Neural crest cell (in vitro differentiated cells): Measurements from ENCODE around the gene SMOC2. TPM values are rescaled to one million over a fixed set of nuclear protein-coding genes. Genes with fewer than 3 reads are reported as not detected.

Experiments used
- DNase-seq: peaks from one replicate; pipeline ENCODE4 v3.0.0; 2021; ENCODE audit warnings: low read depth, mixed read lengths, low spot score
- H3K27ac Mint-ChIP-seq: one replicate; pipeline ENCODE4 v1.8.0; 2021; ENCODE audit warnings: mild to moderate bottlenecking, mixed read lengths; ENCODE audit not compliant: unreplicated experiment
- H3K27me3 Mint-ChIP-seq: 2 replicates; pipeline ENCODE4 v1.8.0; 2021; ENCODE audit warnings: low read depth, mild to moderate bottlenecking, mixed read lengths
- H3K36me3 Mint-ChIP-seq: 2 replicates; pipeline ENCODE4 v1.8.0; 2021; ENCODE audit warnings: low read depth, mild to moderate bottlenecking, mixed read lengths
- H3K4me1 Mint-ChIP-seq: 2 replicates; pipeline ENCODE4 v1.8.0; 2021; ENCODE audit warnings: mixed read lengths
- H3K4me3 Mint-ChIP-seq: one replicate; pipeline ENCODE4 v1.8.0; 2021; ENCODE audit warnings: mild to moderate bottlenecking, mixed read lengths
- H3K9me3 Mint-ChIP-seq: 2 replicates; pipeline ENCODE4 v1.8.0; 2021; ENCODE audit warnings: mixed read lengths
- CTCF ChIP-seq: fragments of 200-600 bp; sonication (generic); conservative IDR thresholded peaks from 2 replicates; pipeline ENCODE4 v1.5.0; 2021; ENCODE audit warnings: antibody characterized with exemption, mild to moderate bottlenecking
- total RNA-seq: library from RNA; stranded (reverse); gene quantifications from 2 replicates; pipeline ENCODE4 v1.2.1, GENCODE V29; 2021

The SMOC2 gene
- total RNA-seq, 1 donor from 2014 or later: 0.23 TPM

- Mint-ChIP-seq H3K27ac (no peak overlapping the region), H3K4me1 (no peaks in the 10 kb centered on the region), H3K36me3 (no peaks in the 10 kb centered on the region), H3K4me3 (no peak overlapping the region), H3K27me3 (peaks cover 16% of the 10 kb centered on the region), H3K9me3 (no peaks in the 10 kb centered on the region)
- DNase-seq: no peak
- TF ChIP-seq CTCF: no peak
Observed at GRCh38 chr6:168507730-168508129, 66.7 kb downstream of the SMOC2 start.

GRCh38 chr6:168508903-168509302, 67.9 kb downstream of the SMOC2 start:
- Mint-ChIP-seq H3K36me3 (no peaks in the 10 kb centered on the region), H3K27ac (no peak overlapping the region), H3K4me1 (no peaks in the 10 kb centered on the region), H3K27me3 (peaks cover 16% of the 10 kb centered on the region), H3K9me3 (no peaks in the 10 kb centered on the region), H3K4me3 (no peak overlapping the region)
- DNase-seq: no peak
- no peak for TF ChIP-seq CTCF

DNA sequence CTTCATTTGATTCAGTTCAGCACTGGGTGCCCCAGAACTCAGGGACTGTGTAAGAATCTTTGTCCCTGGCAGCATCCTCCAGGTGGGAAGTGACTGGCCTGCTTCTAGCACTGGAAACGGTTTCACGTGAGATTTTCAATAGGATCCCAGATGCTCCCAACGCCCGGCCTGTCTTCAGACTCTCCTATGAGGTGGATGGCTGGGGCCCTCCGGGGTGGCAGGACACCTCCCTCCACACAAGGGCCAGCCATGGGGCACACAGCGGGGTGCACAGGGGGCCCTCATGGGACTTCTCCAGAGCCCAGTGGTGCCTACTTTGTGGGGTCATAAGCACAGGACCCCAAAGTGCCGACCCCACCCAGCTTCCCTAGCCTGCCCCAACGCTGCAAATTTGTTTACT, 72.8 kb downstream of the SMOC2 start:
- H3K9me3 Mint-ChIP-seq: no peaks in the 10 kb centered on the region
- peaks cover 8% of the 10 kb centered on the region for H3K27me3 Mint-ChIP-seq
- H3K4me1 Mint-ChIP-seq: no peaks in the 10 kb centered on the region
- H3K4me3 Mint-ChIP-seq: no peak overlapping the region
- DNase-seq: no peak
- H3K36me3 Mint-ChIP-seq: no peaks in the 10 kb centered on the region
- no peak for TF ChIP-seq CTCF
- H3K27ac Mint-ChIP-seq: no peak overlapping the region

- no peak overlapping the region for H3K27ac Mint-ChIP-seq
- H3K27me3 Mint-ChIP-seq: peaks cover 7% of the 10 kb centered on the region
- no peak for TF ChIP-seq CTCF
- H3K9me3 Mint-ChIP-seq: no peaks in the 10 kb centered on the region
- H3K4me3 Mint-ChIP-seq: no peak overlapping the region
- H3K36me3 Mint-ChIP-seq: no peaks in the 10 kb centered on the region
- DNase-seq: no peak
- no peaks in the 10 kb centered on the region for H3K4me1 Mint-ChIP-seq
Observed at GRCh38 chr6:168514216-168514615, 73.2 kb downstream of the SMOC2 start.

GRCh38 chr6:168515376-168515775, 74.4 kb downstream of the SMOC2 start:
- TF ChIP-seq CTCF: no peak
- no peaks in the 10 kb centered on the region for H3K36me3 Mint-ChIP-seq
- H3K4me3 Mint-ChIP-seq: no peak overlapping the region
- H3K9me3 Mint-ChIP-seq: no peaks in the 10 kb centered on the region
- no peak overlapping the region for H3K27ac Mint-ChIP-seq
- no peak for DNase-seq
- H3K4me1 Mint-ChIP-seq: no peaks in the 10 kb centered on the region
- no peaks in the 10 kb centered on the region for H3K27me3 Mint-ChIP-seq
